Heart left ventricle (tissue), 13 donors: ENCODE results near the gene HACE1.
"Not testable (repeated sequence)": the region's sequence is repeated elsewhere in the genome, so short reads cannot be mapped to it uniquely, and the experiment has no call there.

Experiments
- POLR2A ChIP-seq, 2 donors: fragments of 450-650 bp; IDR thresholded peaks; one replicate each; pipeline ENCODE4 v1.6.1; 2017; ENCODE audit warnings: antibody characterized with exemption in 2 of 2, mild to moderate bottlenecking in 2 of 2, moderate library complexity in 2 of 2
- TF ChIP-seq, protein P1 (sequence below), 12 donors: fragments of 200-600 bp; sonication (generic) in 4 of 12; IDR thresholded peaks; one replicate each; pipeline versions ENCODE4 v1.5.0 to v1.8.0; 2018 to 2022; ENCODE audit warnings: antibody characterized with exemption in 12 of 12, mild to moderate bottlenecking in 5 of 12
- donor health status: ischemic (EF 13 %, LVEDD 7.1; RV severe dilation, severe dysfunction).
- donor health status: DM: no; HTN: yes; CAD: no.
- donor health status: DM: no; HTN: no; CAD: no.
- donor health status: ischemic (EF 25% LVEDD 6.9; RV normal size, moderate dysfunction).
- donor health status: ischemic (EF 25% LVEDD 5.7; RV mildly dilated, moderate dysfunction).
- donor health status: ischemic (EF 35%, LVEDD 5.7; RV mildly dilated, moderate dysfunction).
- donor health status: nonischemic (EF 11% LVEDD 7.7; RV severe dilation, severe dysfunction).
- donor health status: DM: yes; HTN: yes; CAD: no.
- donor health status: PGD.
- donor health status: ischemic (EF 29% LVEDD 5.4; RV normal size, mild dysfunction).
- donor health status: nonischemic (EF 23%, LVEDD 6.1; RV moderate dilation, normal function).

- TF ChIP-seq, protein P1, sequence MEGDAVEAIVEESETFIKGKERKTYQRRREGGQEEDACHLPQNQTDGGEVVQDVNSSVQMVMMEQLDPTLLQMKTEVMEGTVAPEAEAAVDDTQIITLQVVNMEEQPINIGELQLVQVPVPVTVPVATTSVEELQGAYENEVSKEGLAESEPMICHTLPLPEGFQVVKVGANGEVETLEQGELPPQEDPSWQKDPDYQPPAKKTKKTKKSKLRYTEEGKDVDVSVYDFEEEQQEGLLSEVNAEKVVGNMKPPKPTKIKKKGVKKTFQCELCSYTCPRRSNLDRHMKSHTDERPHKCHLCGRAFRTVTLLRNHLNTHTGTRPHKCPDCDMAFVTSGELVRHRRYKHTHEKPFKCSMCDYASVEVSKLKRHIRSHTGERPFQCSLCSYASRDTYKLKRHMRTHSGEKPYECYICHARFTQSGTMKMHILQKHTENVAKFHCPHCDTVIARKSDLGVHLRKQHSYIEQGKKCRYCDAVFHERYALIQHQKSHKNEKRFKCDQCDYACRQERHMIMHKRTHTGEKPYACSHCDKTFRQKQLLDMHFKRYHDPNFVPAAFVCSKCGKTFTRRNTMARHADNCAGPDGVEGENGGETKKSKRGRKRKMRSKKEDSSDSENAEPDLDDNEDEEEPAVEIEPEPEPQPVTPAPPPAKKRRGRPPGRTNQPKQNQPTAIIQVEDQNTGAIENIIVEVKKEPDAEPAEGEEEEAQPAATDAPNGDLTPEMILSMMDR (IDR thresholded peaks at IDR 0.05), result not testable (repeated sequence)
- not testable (repeated sequence) for TF ChIP-seq POLR2A (IDR thresholded peaks at IDR 0.05)
These were observed 120.6 kb downstream of the HACE1 start for GRCh38 chr6:104739124-104739523.
